Measurements from ENCODE around the gene KIRREL1.

KIRREL1 gene

GRCh38 chr1:158101455-158101854, 108.0 kb downstream of the KIRREL1 start:
- in situ Hi-C loops (cut with HindIII; ENCODE audit: low pct_unique_long_range_greater_than_20kb, low sequenced_read_pairs): no loop called here
- no peak for TF ChIP-seq JUND (IDR thresholded peaks at IDR 0.05; ENCODE audit: low read depth)
- no peak for DNase-seq (ENCODE audit: low read depth in 1 of 2, low spot score in 1 of 2)

- no peak for TF ChIP-seq JUND (IDR thresholded peaks at IDR 0.05; ENCODE audit: low read depth)
- in situ Hi-C loops (cut with HindIII; ENCODE audit: low pct_unique_long_range_greater_than_20kb, low sequenced_read_pairs): no loop called here
- no peak for DNase-seq (ENCODE audit: low read depth in 1 of 2, low spot score in 1 of 2)
These were observed 108.5 kb downstream of the KIRREL1 start for GRCh38 chr1:158101927-158102326.

DNA sequence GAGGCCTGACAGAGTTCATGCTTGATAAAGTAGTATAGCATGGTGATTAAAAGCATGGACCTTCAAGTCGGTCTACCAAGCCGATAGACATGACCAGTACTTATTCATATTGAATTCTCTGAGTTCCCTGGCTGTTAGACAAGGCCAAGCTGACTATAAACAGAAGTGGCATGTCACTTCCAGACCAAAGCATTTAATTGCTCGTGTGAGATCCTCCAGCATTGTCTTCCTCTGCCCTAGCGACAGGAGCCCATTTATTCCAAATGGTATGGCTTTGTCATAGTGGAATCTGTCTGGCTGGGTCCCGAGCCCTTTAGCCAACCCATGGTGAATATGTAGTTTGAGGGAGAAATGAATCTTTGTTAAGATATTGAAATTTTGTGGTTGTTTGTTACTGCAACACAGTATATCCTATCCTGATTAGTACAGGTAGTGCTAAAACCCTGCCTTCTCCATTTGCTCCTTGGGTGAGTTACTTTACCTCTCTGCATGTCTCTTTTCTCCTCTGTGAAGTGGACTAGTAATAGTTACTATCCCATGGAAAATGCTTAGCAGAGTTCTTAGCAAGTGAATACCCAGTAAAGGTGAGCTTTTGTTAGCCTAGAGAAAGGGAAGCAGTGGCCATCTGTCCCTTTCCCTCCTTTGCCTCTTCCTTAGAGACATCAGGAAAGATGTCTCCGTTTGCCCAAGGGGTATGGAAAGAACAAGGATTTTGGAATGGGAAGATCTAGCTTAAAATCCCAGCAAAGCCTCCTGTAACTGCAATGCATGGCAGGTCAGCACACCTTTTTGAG, 109.6 kb downstream of the KIRREL1 start:
- no peak for DNase-seq (ENCODE audit: low read depth in 1 of 2, low spot score in 1 of 2)
- in situ Hi-C loops (cut with HindIII; ENCODE audit: low pct_unique_long_range_greater_than_20kb, low sequenced_read_pairs): no loop called here
- TF ChIP-seq JUND (IDR thresholded peaks at IDR 0.05; ENCODE audit: low read depth): no peak

GRCh38 chr1:158103861-158104522, 110.5 kb downstream of the KIRREL1 start:
- no peak for TF ChIP-seq JUND (IDR thresholded peaks at IDR 0.05; ENCODE audit: low read depth)
- DNase-seq (ENCODE audit: low read depth in 1 of 2, low spot score in 1 of 2): no peak
- in situ Hi-C loops (cut with HindIII; ENCODE audit: low pct_unique_long_range_greater_than_20kb, low sequenced_read_pairs): no loop called here

- in situ Hi-C loops (cut with HindIII; ENCODE audit: low pct_unique_long_range_greater_than_20kb, low sequenced_read_pairs): no loop called here
- TF ChIP-seq JUND (IDR thresholded peaks at IDR 0.05; ENCODE audit: low read depth): no peak
- no peak for DNase-seq (ENCODE audit: low read depth in 1 of 2, low spot score in 1 of 2)
These were observed 111.4 kb downstream of the KIRREL1 start for GRCh38 chr1:158104891-158105290.

GRCh38 chr1:158105352-158106095, 112.1 kb downstream of the KIRREL1 start:
- in situ Hi-C loops (cut with HindIII; ENCODE audit: low pct_unique_long_range_greater_than_20kb, low sequenced_read_pairs): no loop called here
- DNase-seq (ENCODE audit: low read depth in 1 of 2, low spot score in 1 of 2): no peak
- TF ChIP-seq JUND (IDR thresholded peaks at IDR 0.05; ENCODE audit: low read depth): no peak

- no peak for DNase-seq (ENCODE audit: low read depth in 1 of 2, low spot score in 1 of 2)
- in situ Hi-C loops (cut with HindIII; ENCODE audit: low pct_unique_long_range_greater_than_20kb, low sequenced_read_pairs): no loop called here
- no peak for TF ChIP-seq JUND (IDR thresholded peaks at IDR 0.05; ENCODE audit: low read depth)
These were observed 114.5 kb downstream of the KIRREL1 start for GRCh38 chr1:158107916-158108315.

DNA sequence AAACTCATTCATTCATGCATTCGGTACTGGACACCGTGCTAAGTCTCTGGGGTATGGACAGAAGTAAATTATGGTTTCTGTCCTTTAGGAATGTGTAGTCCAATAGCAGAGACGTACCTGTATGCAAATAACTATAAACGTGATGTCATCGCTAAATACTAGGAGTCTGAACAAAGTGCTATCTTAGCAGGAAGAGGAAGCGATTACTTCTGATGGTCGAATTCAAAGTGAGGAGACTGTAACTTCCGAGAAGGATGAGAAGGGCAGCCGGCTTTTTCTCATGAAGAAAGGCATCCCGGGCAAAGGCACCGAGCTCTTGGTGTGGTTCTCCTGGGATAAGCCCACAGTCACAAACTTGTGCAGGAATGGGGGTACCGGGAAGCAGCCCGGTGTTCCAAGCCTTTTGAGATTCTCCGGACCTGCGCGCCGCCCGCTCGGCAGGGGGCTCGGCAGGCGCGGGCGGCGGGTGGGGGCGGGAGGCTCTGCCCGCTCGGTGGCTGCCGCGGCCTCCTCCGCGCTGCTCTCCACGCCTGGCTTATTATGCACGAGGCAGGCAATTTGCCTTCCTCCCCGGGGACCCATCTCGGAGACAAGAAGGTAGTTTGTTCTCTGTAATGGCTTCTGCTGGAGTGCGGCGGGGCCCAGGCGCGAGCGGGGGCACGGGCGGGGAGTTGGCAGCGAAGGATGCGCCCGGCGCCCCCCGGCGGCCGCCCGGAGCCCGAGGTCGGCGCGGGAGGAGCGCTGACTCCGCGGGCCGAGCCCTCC, 119.7 kb downstream of the KIRREL1 start:
- no peak for DNase-seq (ENCODE audit: low read depth in 1 of 2, low spot score in 1 of 2)
- TF ChIP-seq JUND (IDR thresholded peaks at IDR 0.05; ENCODE audit: low read depth): no peak
- in situ Hi-C loops (cut with HindIII; ENCODE audit: low pct_unique_long_range_greater_than_20kb, low sequenced_read_pairs): no loop called here

GRCh38 chr1:158113759-158114127, 120.3 kb downstream of the KIRREL1 start:
- in situ Hi-C loops (cut with HindIII; ENCODE audit: low pct_unique_long_range_greater_than_20kb, low sequenced_read_pairs): no loop called here

GRCh38 chr1:158115126-158115525, 121.7 kb downstream of the KIRREL1 start:
- in situ Hi-C loops (cut with HindIII; ENCODE audit: low pct_unique_long_range_greater_than_20kb, low sequenced_read_pairs): no loop called here
- DNase-seq (ENCODE audit: low read depth in 1 of 2, low spot score in 1 of 2): no peak
- TF ChIP-seq JUND (IDR thresholded peaks at IDR 0.05; ENCODE audit: low read depth): no peak

More at GRCh38 chr1:158113759-158114127, 120.3 kb downstream of the KIRREL1 start:
- TF ChIP-seq JUND (IDR thresholded peaks at IDR 0.05; ENCODE audit: low read depth): no peak
- DNase-seq (ENCODE audit: low read depth in 1 of 2, low spot score in 1 of 2): no peak

DNA sequence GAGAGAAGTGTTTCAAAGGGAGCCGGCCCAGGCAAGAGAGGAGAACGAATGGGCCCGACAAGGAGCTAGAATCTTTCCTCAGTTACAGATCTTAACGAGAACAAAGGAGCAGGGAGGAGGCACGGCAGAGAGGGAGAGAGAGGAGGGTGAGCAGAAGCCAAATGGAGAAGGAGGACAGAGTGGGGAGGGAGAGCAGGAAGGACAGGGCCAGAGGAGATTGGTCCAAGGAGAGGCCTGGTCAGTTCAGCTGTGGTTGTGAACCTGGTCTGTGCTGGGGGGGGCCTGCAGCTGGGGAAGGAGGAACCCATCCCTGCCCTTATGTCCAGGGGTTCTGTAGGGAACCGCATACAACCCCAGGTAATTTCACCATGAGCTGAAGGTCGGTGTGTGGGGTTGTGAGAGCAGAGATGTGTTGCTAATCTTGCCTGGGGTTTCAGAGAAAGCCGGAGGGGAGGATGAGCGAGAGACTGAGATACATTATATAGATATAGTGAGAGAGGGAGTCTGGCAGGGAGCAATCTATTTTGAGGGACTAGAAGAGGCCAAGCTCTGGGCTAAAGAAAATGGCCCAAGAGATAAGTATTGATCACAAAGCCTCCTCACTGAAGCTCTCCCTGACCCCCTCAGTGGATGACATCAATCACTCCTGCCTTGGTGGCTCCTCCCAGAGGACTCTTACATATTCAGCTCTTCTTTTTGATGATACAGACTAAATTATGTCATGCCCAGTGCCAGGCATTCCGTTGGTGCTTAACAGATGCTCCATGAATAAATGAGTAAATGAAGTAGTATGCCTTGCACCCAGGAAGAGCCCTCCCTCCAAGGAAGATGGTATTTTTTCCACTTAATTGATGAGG, 123.1 kb downstream of the KIRREL1 start:
- no peak for DNase-seq (ENCODE audit: low read depth in 1 of 2, low spot score in 1 of 2)
- no peak for TF ChIP-seq JUND (IDR thresholded peaks at IDR 0.05; ENCODE audit: low read depth)
- in situ Hi-C loops (cut with HindIII; ENCODE audit: low pct_unique_long_range_greater_than_20kb, low sequenced_read_pairs): no loop called here

Data from T47D (cell line).